GM23248 (cell line): Measurements from ENCODE around the gene RADIL.
"Not testable (repeated sequence)": the region's sequence is repeated elsewhere in the genome, so short reads cannot be mapped to it uniquely, and the experiment has no call there.

Experiments
- EZH2 ChIP-seq: fragments of 200-600 bp; sonication (generic); IDR thresholded peaks from 2 replicates; pipeline ENCODE4 v1.6.1; 2018; ENCODE audit warnings: antibody characterized with exemption, mild to moderate bottlenecking; ENCODE audit not compliant: insufficient read depth, poor library complexity, severe bottlenecking
- EZH2phosphoT487 ChIP-seq: fragments of 200-600 bp; sonication (generic); IDR thresholded peaks from 2 replicates; pipeline ENCODE4 v1.6.1; 2018; ENCODE audit warnings: antibody characterized with exemption, moderate library complexity, mild to moderate bottlenecking, low read depth; ENCODE audit not compliant: insufficient read depth

DNA sequence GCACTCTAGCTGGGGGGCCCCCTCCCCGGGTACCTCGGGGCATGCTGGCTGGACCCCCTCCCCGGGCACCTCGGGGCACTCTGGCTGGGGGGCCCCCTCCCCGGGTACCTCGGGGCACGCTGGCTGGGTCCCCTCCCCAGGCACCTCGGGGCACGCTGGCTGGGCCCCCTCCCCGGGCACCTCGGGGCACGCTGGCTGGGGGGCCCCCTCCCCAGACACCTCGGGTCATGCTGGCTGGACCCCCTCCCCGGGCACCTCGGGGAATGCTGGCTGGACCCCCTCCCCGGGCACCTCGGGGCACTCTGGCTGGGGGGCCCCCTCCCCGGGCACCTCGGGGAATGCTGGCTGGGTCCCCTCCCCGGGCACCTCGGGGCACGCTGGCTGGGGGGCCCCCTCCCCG, 80.9 kb downstream of the RADIL start:
- TF ChIP-seq EZH2, EZH2phosphoT487: not testable (repeated sequence)
